ENCODE data around the gene IFT43. TPM values are rescaled to one million over a fixed set of nuclear protein-coding genes. Genes with fewer than 3 reads are reported as not detected.

The IFT43 gene
- polyA plus RNA-seq, 3 donors = 10.3 to 12.4 (median 10.5) TPM

DNA sequence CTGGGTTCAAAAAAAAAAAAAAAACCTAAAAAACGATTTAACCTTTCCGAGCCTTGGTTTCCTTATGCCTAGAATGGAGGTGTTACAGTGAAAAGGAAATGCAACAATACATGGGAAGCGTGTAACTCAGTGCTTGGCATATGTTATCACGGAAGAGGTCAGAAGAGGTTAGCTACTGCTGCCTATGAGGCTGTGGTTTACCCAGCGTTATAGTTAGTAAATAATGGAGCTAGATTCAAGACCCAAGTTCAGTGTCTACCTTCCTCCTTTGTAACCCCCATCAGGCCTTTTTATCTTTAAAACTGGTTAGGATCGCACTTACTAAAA is 839 bp downstream of the IFT43 start:
- peaks cover 19% of the 10 kb centered on the region for H3K4me1 Mint-ChIP-seq
- peaks cover 0 to 2% (median 0%) of the 10 kb centered on the region in 7 donors for H3K9me3 Mint-ChIP-seq
- peak overlapping the region; percentile 67 for H3K9ac ChIP-seq (ENCODE audit: insufficient read depth, low read length, poor library complexity, severe bottlenecking)
- H3K27ac Mint-ChIP-seq = peak overlapping the region in 3 of 7 donors; percentile 76 to 91 (median 84)
- peaks cover 0 to 11% of the 10 kb centered on the region in 2 donors for H3K27me3 ChIP-seq (ENCODE audit: control insufficient read depth in 2 of 2, insufficient read depth in 2 of 2, low read length in 2 of 2)
- H3K4me1 ChIP-seq (ENCODE audit: control insufficient read depth in 1 of 2, insufficient read depth in 2 of 2, low read length in 2 of 2) = peaks cover 19 to 26% of the 10 kb centered on the region in 2 donors
- intact Hi-C loops (cut with micrococcal nuclease) = loop anchor here in 1 of 2 donors (10.0 kb wide), 1 partner anchor 412 kb away; the partner anchor contains the start of gene FLVCR2
- no peaks in the 10 kb centered on the region for H4K20me1 ChIP-seq (ENCODE audit: insufficient read depth, low read length)
- peak overlapping the region; percentile 99 for H3K4me2 ChIP-seq (replicated peaks; ENCODE audit: extremely low read depth, low read length, poor library complexity, severe bottlenecking)
- TF ChIP-seq, protein P1, sequence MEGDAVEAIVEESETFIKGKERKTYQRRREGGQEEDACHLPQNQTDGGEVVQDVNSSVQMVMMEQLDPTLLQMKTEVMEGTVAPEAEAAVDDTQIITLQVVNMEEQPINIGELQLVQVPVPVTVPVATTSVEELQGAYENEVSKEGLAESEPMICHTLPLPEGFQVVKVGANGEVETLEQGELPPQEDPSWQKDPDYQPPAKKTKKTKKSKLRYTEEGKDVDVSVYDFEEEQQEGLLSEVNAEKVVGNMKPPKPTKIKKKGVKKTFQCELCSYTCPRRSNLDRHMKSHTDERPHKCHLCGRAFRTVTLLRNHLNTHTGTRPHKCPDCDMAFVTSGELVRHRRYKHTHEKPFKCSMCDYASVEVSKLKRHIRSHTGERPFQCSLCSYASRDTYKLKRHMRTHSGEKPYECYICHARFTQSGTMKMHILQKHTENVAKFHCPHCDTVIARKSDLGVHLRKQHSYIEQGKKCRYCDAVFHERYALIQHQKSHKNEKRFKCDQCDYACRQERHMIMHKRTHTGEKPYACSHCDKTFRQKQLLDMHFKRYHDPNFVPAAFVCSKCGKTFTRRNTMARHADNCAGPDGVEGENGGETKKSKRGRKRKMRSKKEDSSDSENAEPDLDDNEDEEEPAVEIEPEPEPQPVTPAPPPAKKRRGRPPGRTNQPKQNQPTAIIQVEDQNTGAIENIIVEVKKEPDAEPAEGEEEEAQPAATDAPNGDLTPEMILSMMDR (IDR thresholded peaks at IDR 0.05) = no peak
- H2AFZ ChIP-seq (ENCODE audit: insufficient read depth, low read depth, low read length, poor library complexity, severe bottlenecking) = peak overlapping the region; percentile 99
- peak overlapping the region in 1 of 2 donors; percentile 68 for H3K27ac ChIP-seq (ENCODE audit: low read depth in 1 of 2, low read length in 2 of 2)
- no peak for DNase-seq
- H3K4me3 Mint-ChIP-seq = peak overlapping the region; percentile 88 to 91
- no CpG with 5 or more reads among the region's 6 CpGs for WGBS (ENCODE audit: insufficient coverage)
- H3K36me3 ChIP-seq (replicated peaks in 1 of 2; ENCODE audit: control insufficient read depth in 1 of 2, insufficient read depth in 2 of 2, low read length in 2 of 2) = no peaks in the 10 kb centered on the region
- H3K9me3 ChIP-seq (replicated peaks in 1 of 2; ENCODE audit: control insufficient read depth in 1 of 2, insufficient read depth in 1 of 2, low read length in 2 of 2) = no peaks in the 10 kb centered on the region
- no peaks in the 10 kb centered on the region for H3K79me2 ChIP-seq (ENCODE audit: insufficient read depth, low read length)
- H3K27me3 Mint-ChIP-seq (ENCODE audit: low read depth in 3 of 3) = peaks cover 13 to 19% (median 18%) of the 10 kb centered on the region in 3 donors
- peak overlapping the region; percentile 66 to 88 (median 80) for H3K4me3 ChIP-seq (replicated peaks in 1 of 3; ENCODE audit: low read depth in 2 of 3, low read length in 3 of 3)
- H3K36me3 Mint-ChIP-seq = no peaks in the 10 kb centered on the region

DNA sequence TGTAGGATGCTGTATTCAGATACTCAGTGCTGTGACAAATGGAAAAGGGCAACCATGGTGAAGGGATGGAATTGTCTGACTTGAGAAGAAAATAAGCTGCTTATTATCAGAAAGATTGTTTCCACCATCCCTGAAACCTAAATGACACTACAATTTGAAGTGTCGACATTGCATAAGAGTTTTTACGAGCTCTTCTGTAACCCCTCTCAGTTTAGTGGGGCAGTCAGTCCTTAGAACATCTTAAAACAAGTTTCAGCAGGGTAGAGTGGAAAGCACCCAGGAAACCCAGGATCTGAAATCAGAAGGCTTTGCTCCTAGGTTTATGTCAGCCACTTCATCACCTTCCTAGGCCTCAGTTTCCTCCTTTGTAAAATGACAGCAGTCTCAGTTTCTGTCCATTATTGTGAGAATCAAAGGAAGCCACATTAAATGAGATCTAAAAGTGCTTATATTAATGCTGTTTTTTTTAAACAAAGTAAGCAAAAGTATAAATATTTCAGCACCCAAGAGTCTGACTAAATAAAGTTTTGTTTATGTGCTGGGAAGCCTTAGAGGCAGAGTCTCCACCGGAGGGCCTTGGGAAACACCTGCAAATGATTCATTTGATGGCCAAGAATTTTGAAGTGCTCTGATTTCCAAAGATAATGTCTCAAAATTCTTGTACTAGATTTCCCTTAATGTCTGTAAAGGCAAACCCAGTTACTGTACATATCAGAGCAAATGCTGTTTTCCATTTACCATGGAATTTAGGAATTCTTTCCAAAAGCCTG is 1.8 kb downstream of the IFT43 start:
- H3K4me2 ChIP-seq (replicated peaks; ENCODE audit: extremely low read depth, low read length, poor library complexity, severe bottlenecking) = no peak overlapping the region
- Mint-ChIP-seq H3K27ac (no peak overlapping the region), H3K36me3 (peaks cover 0 to 2% of the 10 kb centered on the region in 2 donors), H3K4me1 (peaks cover 14% of the 10 kb centered on the region), H3K4me3 (no peak overlapping the region), H3K27me3 (ENCODE audit: low read depth in 3 of 3) (peaks cover 12 to 16% (median 16%) of the 10 kb centered on the region in 3 donors), H3K9me3 (peaks cover 0 to 2% (median 0%) of the 10 kb centered on the region in 7 donors)
- no peak overlapping the region for H3K9ac ChIP-seq (ENCODE audit: insufficient read depth, low read length, poor library complexity, severe bottlenecking)
- TF ChIP-seq, protein P1 (IDR thresholded peaks at IDR 0.05) = no peak
- no CpG with 5 or more reads among the region's 3 CpGs for WGBS (ENCODE audit: insufficient coverage)
- no peak overlapping the region for H3K4me3 ChIP-seq (replicated peaks in 1 of 3; ENCODE audit: low read depth in 2 of 3, low read length in 3 of 3)
- peaks cover 0 to 11% of the 10 kb centered on the region in 2 donors for H3K27me3 ChIP-seq (ENCODE audit: control insufficient read depth in 2 of 2, insufficient read depth in 2 of 2, low read length in 2 of 2)
- no peak overlapping the region for H2AFZ ChIP-seq (ENCODE audit: insufficient read depth, low read depth, low read length, poor library complexity, severe bottlenecking)
- no peak for DNase-seq
- peaks cover 14 to 17% of the 10 kb centered on the region in 2 donors for H3K4me1 ChIP-seq (ENCODE audit: control insufficient read depth in 1 of 2, insufficient read depth in 2 of 2, low read length in 2 of 2)
- H3K79me2 ChIP-seq (ENCODE audit: insufficient read depth, low read length) = no peaks in the 10 kb centered on the region
- H3K27ac ChIP-seq (ENCODE audit: low read depth in 1 of 2, low read length in 2 of 2) = no peak overlapping the region
- intact Hi-C loops (cut with micrococcal nuclease) = loop anchor here in 1 of 2 donors (10.0 kb wide), 1 partner anchor 413 kb away; the partner anchor contains the start of gene FLVCR2
- no peaks in the 10 kb centered on the region for H4K20me1 ChIP-seq (ENCODE audit: insufficient read depth, low read length)
- no peaks in the 10 kb centered on the region for H3K36me3 ChIP-seq (replicated peaks in 1 of 2; ENCODE audit: control insufficient read depth in 1 of 2, insufficient read depth in 2 of 2, low read length in 2 of 2)
- H3K9me3 ChIP-seq (replicated peaks in 1 of 2; ENCODE audit: control insufficient read depth in 1 of 2, insufficient read depth in 1 of 2, low read length in 2 of 2) = no peaks in the 10 kb centered on the region
